Frontal cortex (tissue), 4 donors: ENCODE results near the gene MED20. TPM values are rescaled to one million over a fixed set of nuclear protein-coding genes. Genes with fewer than 3 reads are reported as not detected.
"Not testable (repeated sequence)": the region's sequence is repeated elsewhere in the genome, so short reads cannot be mapped to it uniquely, and the experiment has no call there.

Experiments
- DNase-seq, 2 donors: peaks; one replicate each; pipeline ENCODE4 v3.0.0; 2012; ENCODE audit warnings: low spot score in 2 of 2
- FAIRE-seq: peaks from 2 replicates; lab custom pipeline; 2012; peaks lifted over from hg19 to GRCh38; lab: Jason Lieb, UNC
- total RNA-seq: library from RNA; depleted of rRNA; stranded (reverse); fragments of >200 nt; gene quantifications from one replicate; pipeline ENCODE4 v1.2.3, GENCODE V29; 2014
- donor health status: control.
- donor health status: control.
- donor health status: control.

MED20 gene, protein sequence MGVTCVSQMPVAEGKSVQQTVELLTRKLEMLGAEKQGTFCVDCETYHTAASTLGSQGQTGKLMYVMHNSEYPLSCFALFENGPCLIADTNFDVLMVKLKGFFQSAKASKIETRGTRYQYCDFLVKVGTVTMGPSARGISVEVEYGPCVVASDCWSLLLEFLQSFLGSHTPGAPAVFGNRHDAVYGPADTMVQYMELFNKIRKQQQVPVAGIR
- 16.7 TPM for total RNA-seq

DNA sequence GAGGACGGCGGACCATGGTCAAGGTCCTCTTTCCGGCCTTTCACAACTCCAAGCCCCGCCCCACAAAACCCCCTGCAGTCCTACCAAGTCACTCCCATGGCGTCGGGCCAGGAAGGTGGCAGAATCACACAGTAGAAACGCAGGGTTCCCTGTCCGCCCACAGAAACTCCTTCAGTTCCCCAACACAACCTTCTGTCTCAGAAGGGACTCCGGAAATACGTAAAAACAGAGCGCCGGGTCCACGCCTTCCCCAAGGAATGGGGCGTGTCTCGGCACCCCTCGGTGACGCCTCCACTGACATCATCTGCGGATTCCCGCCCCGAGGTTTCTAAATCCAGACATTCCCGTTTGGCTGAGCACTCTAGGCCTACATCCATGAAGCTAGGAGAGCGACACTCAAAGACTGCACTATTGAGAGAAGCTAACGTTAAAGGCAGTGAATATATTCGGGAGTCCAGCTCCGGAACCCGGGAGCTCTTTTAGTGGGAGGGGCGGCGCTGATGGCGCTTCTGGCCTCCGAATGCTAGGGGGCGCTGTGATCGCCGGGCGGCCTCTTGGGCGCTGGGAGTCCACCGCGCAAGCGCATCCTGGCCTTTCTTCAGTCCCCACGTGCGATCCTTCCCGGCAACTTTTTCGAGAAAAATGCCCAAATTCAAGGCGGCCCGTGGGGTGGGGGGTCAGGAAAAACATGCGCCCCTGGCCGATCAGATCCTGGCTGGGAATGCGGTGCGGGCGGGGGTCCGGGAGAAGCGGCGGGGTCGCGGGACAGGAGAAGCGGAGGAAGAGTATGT lies at the start of gene MED20, which contains the start of gene BYSL:
MED20 (minus strand) TSS at position 219 of the 791 bp plus-strand sequence; CDS start at position 98, 121 bp downstream.
BYSL (plus strand) TSS at position 579 of the 791 bp plus-strand sequence; CDS start at position 643, 64 bp downstream.
- FAIRE-seq (no peak), DNase-seq (peak; percentile 90 to 98)

DNA sequence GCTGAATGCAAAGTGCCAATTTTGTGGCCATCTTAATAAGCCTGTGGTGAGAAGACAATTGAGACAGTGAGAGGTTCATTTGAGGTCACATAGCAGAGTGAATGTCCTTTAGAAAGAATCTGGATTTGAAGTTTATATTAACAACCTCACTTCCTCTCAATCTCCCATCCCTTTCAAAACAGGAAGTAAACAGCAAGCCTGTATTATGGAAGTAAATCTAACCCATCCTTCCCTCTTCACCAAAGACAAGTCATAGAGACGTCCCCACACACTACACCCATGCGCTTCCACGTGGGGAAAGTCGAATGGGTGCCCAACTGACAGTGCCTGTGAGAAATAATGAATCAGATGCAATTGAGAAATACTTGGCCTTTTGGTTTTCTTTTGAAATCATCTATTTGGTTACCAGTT lies 49.5 kb upstream of the MED20 start:
- FAIRE-seq (no peak), DNase-seq (no peak)

DNA sequence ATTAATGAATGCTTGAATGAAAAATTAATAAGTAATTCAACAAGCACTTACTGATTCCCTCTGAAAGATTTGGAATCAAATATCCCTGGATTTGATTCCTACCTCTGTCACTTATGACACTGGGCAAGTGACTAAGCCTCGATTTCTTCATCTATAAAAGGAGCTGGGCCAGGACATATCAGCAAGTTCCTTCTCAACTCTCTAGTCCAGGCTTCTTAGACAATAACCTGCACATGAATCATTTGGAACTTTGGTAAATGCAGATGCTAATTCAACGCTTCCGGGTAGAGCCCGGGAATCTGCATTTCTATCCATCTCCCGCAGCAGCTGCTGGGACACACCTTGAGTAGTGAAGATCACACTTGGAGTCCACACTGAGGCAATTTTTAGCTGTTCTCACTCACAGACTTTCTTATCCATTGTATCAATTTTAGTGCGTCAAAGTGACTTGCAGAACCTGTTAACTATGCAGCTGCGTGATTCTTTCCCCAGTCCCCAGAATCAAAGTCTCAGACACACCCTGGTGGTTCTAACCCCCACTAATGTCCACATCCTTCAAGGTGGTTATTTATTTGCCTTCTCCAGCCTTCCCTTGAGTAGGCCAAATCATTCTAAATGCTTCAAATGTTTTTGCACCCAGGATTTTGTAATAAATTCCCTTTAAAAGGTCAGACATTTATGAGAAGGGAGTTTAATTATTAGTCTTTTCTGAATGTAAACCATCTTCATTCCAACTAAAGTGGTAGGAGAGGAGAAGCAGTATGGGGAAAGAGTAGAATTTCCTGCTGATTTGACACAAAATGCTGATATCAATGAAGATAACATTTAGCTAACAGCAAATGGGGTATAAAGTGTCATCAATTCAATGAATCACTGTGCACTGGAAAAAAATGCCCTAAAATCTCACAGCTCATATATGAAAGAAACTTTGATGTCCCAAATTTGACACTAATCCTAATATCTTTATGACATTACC lies 46.7 kb upstream of the MED20 start:
- DNase-seq: no peak
- no peak for FAIRE-seq

DNA sequence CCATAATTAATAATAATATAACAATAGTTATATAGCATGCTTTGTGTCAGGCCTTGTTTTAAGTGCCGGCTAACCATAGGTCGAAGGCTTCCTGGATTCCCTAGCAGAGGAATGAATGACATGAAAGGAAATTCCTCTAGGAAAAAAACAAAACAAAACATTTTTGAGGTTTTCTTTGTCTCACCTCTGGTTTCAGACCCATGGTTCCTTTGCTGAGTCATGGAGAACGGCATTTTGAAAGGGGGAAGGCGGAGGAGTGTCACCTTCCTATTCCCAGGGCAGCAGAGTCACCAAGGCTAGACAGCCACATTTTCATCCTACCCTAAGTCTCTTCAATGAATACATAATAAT lies 46.0 kb upstream of the MED20 start:
- DNase-seq (no peak), FAIRE-seq (no peak)

DNA sequence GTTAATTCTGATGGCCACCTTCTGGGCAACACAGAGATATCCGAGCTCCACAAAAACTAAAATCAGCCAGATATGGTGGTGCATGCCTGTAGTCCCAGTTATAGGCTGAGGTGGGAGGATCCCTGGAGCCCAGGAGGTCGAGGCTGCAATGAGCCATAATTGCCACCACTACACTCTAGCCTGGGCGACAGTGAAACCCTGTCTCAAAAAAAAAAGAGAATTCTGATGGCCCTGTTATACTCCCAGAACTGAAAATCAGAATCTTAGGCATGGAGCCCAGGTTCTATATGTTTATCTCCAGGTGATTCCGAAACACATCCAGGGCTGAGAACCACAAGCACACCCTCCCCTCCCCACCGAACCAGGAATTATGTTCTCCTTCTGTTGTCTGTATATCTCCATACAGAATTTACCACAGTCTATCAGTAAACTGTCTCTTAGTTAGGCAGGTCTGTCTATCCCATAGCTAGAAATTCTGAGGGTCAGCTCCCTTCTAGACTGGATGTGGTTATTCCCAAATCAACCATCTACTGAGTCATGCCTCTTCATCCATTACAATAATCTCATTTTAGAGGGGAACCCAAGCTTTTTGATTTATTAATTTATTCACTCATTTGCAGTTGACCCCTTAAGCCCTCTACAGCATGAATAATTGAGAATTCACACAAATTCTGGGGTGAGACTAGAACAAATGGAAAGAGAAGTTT lies 45.4 kb upstream of the MED20 start:
- FAIRE-seq (no peak), DNase-seq (no peak)

DNA sequence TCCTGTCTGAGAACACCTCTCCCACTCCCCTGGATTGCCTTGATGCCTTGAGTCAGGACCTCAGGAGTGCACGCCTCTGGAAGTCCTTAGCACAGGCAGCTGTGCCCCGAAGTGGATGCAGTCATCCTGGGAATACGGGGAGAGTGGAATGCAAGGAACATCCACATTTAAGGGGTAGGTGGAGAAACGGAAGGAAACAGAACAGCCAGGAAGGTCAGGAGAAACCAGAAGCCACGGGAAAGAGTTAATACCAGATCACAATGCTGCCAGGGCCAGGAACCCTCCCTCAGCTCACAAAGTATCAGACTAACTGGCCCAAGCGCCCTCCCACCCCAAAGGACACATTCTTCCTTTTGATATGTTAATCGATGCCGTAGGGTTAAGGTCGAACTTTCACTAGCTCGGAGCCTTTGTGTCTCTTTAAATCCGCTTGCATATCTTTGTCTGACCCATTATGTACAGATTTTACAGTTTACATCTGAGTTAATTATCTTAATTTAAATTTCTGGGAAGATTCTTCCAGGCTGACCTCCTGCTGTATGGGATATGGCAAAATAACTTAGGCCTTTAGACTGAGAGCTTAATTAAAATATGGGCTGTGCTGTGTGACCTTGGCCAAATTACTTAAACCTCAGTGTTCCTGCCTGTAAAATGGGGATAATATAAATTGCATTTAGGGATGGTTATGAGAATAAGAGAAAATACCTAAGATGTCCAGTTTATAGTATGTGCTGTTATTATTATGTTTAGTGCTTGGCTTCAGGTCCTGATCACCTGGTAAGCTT lies 44.7 kb upstream of the MED20 start:
- DNase-seq (no peak), FAIRE-seq (no peak)

DNA sequence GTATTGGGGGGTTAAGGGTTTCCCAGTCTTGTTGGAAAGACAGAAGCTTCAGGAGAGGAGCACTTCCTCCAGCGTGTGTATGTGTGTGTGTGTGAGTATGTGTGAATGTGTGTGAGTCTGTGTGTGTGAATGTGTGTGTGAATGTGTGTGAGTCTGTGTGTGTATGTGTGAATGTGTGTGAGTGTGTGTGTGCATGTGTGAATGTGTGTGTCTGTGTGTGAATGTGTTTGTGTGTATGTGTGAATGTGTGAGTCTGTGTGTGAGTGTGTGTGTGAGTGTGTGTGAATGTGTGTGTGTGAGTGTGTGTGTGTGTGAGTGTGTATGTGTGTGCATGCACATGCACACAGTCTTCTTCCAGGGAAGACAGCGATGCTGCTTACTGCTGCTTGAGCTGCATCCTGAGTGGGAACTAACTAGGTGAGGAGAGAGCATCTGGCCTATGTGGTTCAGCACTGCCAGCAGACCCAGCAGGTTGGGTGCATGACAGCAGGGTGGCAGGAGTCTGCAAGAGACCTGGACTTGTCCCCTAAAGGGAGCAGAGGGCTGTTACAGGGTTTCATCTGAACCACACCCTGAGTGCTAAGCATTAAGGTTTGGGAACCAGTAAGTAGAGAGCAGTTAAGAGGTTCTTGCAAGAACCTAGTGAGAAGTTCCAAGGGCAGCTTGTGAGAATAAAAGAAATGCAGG lies 43.4 kb upstream of the MED20 start:
- DNase-seq (no peak), FAIRE-seq (no peak)

DNA sequence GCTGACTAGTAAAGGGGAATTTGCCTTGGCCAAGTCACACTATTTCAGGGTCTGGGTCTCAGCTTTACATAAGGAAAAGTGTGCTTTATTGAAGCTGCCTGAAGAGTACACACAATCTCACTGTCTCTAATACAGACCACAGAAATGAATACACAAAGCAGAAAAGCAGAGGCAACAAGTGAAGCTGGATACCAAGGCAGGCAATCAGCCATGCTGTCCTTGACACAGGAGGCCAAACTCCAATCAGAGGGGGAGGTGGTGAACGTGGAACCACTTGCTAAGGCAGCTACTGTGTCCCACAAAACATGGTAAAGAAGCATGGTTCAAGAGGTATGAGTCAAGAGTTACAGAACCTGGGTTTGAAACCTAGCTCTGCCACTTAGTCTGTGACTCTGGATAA lies 42.4 kb upstream of the MED20 start:
- FAIRE-seq (no peak), DNase-seq (no peak)

DNA sequence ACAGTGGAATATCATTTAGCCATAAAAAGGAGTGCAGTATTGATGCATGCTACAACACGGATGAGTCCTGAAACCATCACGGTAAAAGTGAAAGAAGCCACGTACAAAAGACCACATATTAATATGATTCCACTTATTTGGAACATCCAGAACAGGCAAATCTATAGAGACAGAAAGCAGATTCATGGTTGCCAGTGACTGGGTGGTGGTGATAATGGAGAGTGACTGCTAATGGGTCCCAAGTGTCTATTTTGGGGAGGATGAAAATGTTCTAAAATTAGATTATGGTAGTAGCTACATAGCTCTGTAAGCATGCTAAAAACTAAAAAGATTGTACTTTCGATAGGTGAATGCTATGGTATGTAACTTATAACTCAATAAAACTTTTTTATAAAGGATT lies 39.1 kb upstream of the MED20 start:
- FAIRE-seq (no peak), DNase-seq (no peak)

DNA sequence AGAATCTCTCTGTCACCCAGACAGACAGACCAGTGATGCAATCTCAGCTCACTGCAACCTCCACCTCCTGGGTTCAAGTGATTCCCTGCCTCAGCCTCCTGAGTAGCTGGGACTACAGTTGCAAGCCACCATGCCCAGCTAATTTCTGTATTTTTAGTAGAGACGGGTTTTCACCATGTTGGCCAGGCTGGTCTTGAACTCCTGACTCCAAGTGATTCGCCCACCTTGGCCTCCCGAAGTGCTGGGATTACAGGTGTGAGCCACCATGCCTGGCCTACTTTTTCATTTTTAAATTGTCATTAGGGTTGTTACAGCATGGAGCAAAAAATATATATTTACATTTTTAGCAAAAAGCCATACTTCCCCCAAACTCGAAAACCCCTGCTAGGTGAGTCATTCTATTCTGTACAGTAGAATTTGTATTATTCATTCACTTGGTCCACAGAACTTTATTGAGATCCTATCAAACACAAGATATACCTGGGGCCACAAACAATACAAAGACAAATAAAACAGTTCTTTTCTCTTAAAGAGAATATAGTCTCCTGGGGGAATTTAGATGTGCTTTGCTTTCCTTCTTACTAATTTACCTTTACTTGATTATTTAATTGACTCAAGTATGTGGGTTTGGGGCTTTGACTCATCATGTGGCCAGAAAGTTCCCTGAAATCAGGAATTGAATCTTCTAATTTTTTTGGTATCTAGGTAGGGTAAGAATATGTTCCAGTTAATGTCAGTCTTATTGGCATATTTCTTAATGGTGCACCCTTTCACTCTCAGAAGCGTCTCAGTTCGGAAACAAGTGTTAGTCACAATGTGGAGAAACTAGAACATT lies 37.3 kb upstream of the MED20 start:
- FAIRE-seq: no peak
- DNase-seq: no peak

DNA sequence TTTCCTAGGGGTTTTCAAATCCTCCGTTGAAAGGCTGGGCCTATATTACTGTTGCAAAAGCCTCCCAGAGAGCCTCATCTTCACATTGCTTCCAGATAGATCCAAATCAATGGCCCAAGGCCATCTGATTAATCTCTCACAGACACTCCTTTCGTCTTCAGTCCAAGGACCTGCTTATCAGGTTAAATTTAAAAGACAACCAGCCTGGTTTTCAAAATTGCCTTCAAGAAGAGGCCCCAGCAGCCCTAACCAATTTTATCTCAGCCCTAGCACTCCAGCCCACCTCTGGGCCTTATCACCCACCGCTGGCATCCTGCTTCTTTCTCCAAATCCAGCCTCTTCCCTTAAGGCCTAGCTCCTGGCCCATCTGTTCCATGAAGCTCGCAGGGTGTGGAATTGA lies 36.2 kb upstream of the MED20 start:
- DNase-seq: no peak
- no peak for FAIRE-seq

DNA sequence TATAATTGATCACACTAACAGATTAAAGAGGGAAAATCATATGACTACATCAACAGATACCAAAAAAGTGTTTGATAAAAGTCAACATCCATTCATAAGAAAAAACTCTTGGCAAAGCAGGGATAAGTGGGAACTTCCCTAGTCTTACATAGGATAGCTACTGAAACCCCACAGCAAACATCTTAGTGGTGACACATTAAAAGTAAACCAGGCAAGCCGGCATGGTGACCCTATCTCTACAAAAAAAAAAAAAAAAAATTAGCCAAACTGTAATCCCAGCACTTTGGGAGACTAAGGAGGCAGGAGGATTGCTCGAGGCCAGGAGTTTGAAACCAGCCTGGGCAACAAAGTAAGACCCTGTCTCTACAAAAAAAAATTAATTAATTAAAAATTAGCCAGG lies 34.5 kb upstream of the MED20 start:
- FAIRE-seq (no peak), DNase-seq (no peak)

DNA sequence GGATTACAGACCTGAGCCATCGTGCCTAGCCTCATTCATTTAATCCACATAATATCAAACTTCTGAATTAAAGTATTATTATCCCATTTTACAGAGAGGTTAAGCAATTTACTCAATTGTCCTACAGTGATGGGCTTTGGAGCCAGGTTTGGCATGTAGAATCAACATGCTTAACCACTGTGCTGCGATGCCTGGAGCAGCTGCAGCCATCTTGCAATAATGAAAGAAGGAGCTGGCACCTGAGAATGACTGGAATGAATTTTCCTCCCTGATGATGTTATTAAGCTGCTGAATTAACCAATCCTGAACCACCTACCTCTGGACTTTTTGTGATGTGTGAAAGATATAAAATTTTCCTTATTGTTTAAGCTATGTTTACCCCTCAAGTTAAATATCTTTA lies 33.7 kb upstream of the MED20 start:
- FAIRE-seq (no peak), DNase-seq (no peak)

DNA sequence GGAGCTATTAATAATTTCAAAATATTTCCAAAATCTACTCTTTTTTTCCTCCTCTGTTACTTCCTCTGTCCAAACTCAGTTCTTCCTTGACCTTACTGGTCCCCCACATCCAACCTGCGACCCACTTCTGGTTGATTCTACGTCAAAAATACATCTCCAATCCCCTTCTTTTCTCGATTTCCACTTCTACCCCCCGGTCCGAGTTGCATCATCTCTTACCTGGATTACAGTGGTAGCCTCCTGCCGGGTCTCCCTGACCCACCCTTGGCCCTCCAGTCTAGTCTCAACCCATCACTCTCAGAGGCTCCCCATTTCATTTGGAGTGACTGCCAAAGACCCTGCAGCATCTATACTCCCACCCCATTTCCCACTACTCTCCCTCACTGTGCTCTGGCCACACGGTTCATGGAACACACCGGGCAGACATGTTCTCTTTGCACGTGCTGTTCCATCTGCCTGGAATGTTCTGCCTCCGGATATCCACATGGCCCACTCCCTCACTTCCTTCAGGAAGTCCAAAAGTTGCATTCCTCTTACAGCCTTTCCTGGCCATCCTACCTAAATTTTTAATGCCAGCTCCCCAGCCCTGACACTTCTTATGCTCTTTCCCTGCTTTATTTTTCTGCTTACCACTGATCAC lies 26.8 kb upstream of the MED20 start:
- DNase-seq (no peak), FAIRE-seq (no peak)

DNA sequence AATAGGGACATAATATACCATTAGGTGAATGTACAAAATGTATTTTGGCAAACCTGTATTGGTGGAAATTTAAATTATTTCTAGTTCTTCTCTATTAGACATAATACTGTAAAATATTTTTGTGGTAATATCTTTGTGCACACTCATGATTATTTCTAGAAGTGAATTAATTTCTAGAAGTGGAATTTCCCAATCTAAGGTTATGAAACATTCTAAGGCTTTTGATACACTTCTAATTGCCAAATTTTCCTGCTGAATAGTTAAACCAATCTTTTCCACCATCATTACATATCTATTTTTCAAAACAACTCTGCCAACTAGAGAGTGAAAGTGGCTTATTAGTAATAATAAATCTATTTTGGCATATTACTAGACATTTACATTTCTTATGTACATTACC lies 22.5 kb upstream of the MED20 start:
- DNase-seq: no peak
- no peak for FAIRE-seq

DNA sequence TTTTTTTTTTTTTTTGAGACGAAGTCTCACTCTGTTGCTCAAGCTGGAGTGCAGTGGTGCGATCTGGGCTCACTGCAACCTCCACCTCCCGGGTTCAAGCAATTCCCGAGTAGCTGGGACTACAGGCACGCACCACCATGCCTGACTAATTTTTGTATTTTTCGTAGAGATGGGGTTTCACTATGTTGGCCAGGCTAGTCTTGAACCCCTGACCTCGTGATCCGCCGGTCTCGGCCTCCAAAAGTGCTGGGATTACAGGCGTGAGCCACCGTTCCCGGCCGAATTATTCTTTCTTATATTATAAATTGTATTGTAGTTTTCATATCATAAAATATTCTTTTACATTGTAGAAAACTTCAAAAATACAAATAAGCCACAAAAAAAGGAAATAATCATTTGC lies 21.9 kb upstream of the MED20 start:
- not testable (repeated sequence) for FAIRE-seq, DNase-seq
